NK-92 (cell line): Measurements from ENCODE around the gene CCR5AS.
"Not testable (repeated sequence)": the region's sequence is repeated elsewhere in the genome, so short reads cannot be mapped to it uniquely, and the experiment has no call there.

Experiments used
- DNase-seq: peaks from one replicate; lab custom pipeline; 2025; ENCODE audit not compliant: unreplicated experiment; lab: John Stamatoyannopoulos, UW

Gene CCR5AS

GRCh38 chr3:46358466-46358865 lies 48.4 kb downstream of the CCR5AS start:
- no peak for DNase-seq

GRCh38 chr3:46356909-46357308 lies 50.0 kb downstream of the CCR5AS start:
- DNase-seq = no peak

GRCh38 chr3:46356276-46356675 lies 50.6 kb downstream of the CCR5AS start:
- no peak for DNase-seq

- DNase-seq = no peak
Observed at GRCh38 chr3:46354984-46355383, 51.9 kb downstream of the CCR5AS start.

GRCh38 chr3:46354478-46354877 lies 52.4 kb downstream of the CCR5AS start:
- DNase-seq = no peak

GRCh38 chr3:46353647-46354410 lies 53.0 kb downstream of the CCR5AS start, which contains the start of gene CCR2:
Gene CCR2 (plus strand): TSS chr3:46354111. CDS start chr3:46357528, 3,417 bp downstream.
- no peak for DNase-seq

GRCh38 chr3:46353090-46353489 lies 53.8 kb downstream of the CCR5AS start:
- DNase-seq = no peak

GRCh38 chr3:46351646-46352045 lies 55.2 kb downstream of the CCR5AS start:
- DNase-seq = no peak

- no peak for DNase-seq
Observed at GRCh38 chr3:46350262-46350565, 56.7 kb downstream of the CCR5AS start.

GRCh38 chr3:46349484-46350261 lies 57.2 kb downstream of the CCR5AS start:
- DNase-seq = no peak

- no peak for DNase-seq
Observed at GRCh38 chr3:46348823-46349482, 57.9 kb downstream of the CCR5AS start.

GRCh38 chr3:46344476-46344875 lies 62.4 kb downstream of the CCR5AS start:
- no peak for DNase-seq

GRCh38 chr3:46338840-46339239 lies 68.0 kb downstream of the CCR5AS start:
- no peak for DNase-seq

- no peak for DNase-seq
Observed at GRCh38 chr3:46337911-46338310, 69.0 kb downstream of the CCR5AS start.

GRCh38 chr3:46335541-46335940 lies 71.3 kb downstream of the CCR5AS start:
- DNase-seq = no peak

- no peak for DNase-seq
Observed at GRCh38 chr3:46334741-46335478, 72.0 kb downstream of the CCR5AS start.

- DNase-seq = not testable (repeated sequence)
Observed at GRCh38 chr3:46330676-46331075, 76.2 kb downstream of the CCR5AS start.

GRCh38 chr3:46325645-46326300 lies 81.1 kb downstream of the CCR5AS start:
- DNase-seq = no peak

GRCh38 chr3:46324036-46324435 lies 82.8 kb downstream of the CCR5AS start:
- DNase-seq = no peak

- no peak for DNase-seq
Observed at GRCh38 chr3:46321461-46322104, 85.3 kb downstream of the CCR5AS start.
